ENCODE results near the gene CCND1.

The CCND1 gene

GRCh38 chr11:69630017-69630416 is 10.9 kb upstream of the CCND1 start:
- no peaks in the 10 kb centered on the region for H3K79me2 ChIP-seq (ENCODE audit: control insufficient read depth, low read length)
- no peaks in the 10 kb centered on the region for H3F3A ChIP-seq (ENCODE audit: control insufficient read depth, insufficient read depth)
- no peak overlapping the region for H3K27ac ChIP-seq (ENCODE audit: low read depth, low read length)
- no peak overlapping the region for H3K4me2 ChIP-seq (ENCODE audit: low read length)
- peaks cover 3% of the 10 kb centered on the region; the same call in 1 of the 2 replicates for H3K9me3 ChIP-seq (ENCODE audit: control insufficient read depth, insufficient read depth, low read length)
- TF ChIP-seq CTCF (IDR thresholded peaks at IDR 0.05; ENCODE audit: low read depth, low read length, poor library complexity, severe bottlenecking) (no peak), EZH2phosphoT487 (IDR thresholded peaks at IDR 0.05; ENCODE audit: borderline replicate concordance, low read length) (no peak)
- no peaks in the 10 kb centered on the region for H3K36me3 ChIP-seq (ENCODE audit: control insufficient read depth, low read length)
- no peaks in the 10 kb centered on the region for H3K4me1 ChIP-seq (ENCODE audit: control insufficient read depth, low read length)
- no peaks in the 10 kb centered on the region for H3K27me3 ChIP-seq (ENCODE audit: control insufficient read depth, low read length)
- H3K9me2 ChIP-seq (replicated peaks; ENCODE audit: control insufficient read depth, low read length) = no peaks in the 10 kb centered on the region
- H4K20me1 ChIP-seq (ENCODE audit: control insufficient read depth, insufficient read depth, low read depth, low read length) = no peaks in the 10 kb centered on the region
- no peak overlapping the region for H3K4me3 ChIP-seq (ENCODE audit: low read length)

GRCh38 chr11:69630424-69630823 is 10.5 kb upstream of the CCND1 start:
- no peaks in the 10 kb centered on the region for H3K36me3 ChIP-seq (ENCODE audit: control insufficient read depth, low read length)
- no peaks in the 10 kb centered on the region for H3K27me3 ChIP-seq (ENCODE audit: control insufficient read depth, low read length)
- no peaks in the 10 kb centered on the region for H3K9me2 ChIP-seq (replicated peaks; ENCODE audit: control insufficient read depth, low read length)
- no peak overlapping the region for H3K4me3 ChIP-seq (ENCODE audit: low read length)
- H3K79me2 ChIP-seq (ENCODE audit: control insufficient read depth, low read length) = no peaks in the 10 kb centered on the region
- peaks cover 3% of the 10 kb centered on the region; the same call in 1 of the 2 replicates for H3K9me3 ChIP-seq (ENCODE audit: control insufficient read depth, insufficient read depth, low read length)
- H4K20me1 ChIP-seq (ENCODE audit: control insufficient read depth, insufficient read depth, low read depth, low read length) = no peaks in the 10 kb centered on the region
- H3K4me2 ChIP-seq (ENCODE audit: low read length) = no peak overlapping the region
- H3K4me1 ChIP-seq (ENCODE audit: control insufficient read depth, low read length) = no peaks in the 10 kb centered on the region
- TF ChIP-seq EZH2phosphoT487 (IDR thresholded peaks at IDR 0.05; ENCODE audit: borderline replicate concordance, low read length) (no peak), CTCF (IDR thresholded peaks at IDR 0.05; ENCODE audit: low read depth, low read length, poor library complexity, severe bottlenecking) (no peak)
- no peak overlapping the region for H3K27ac ChIP-seq (ENCODE audit: low read depth, low read length)
- H3F3A ChIP-seq (ENCODE audit: control insufficient read depth, insufficient read depth) = no peaks in the 10 kb centered on the region

GRCh38 chr11:69632900-69633299 is 8.1 kb upstream of the CCND1 start:
- no peaks in the 10 kb centered on the region for H3K9me2 ChIP-seq (replicated peaks; ENCODE audit: control insufficient read depth, low read length)
- TF ChIP-seq CTCF (IDR thresholded peaks at IDR 0.05; ENCODE audit: low read depth, low read length, poor library complexity, severe bottlenecking) (no peak), EZH2phosphoT487 (IDR thresholded peaks at IDR 0.05; ENCODE audit: borderline replicate concordance, low read length) (no peak)
- H3K4me1 ChIP-seq (ENCODE audit: control insufficient read depth, low read length) = no peaks in the 10 kb centered on the region

More at GRCh38 chr11:69632900-69633299, 8.1 kb upstream of the CCND1 start:
- H3K79me2 ChIP-seq (ENCODE audit: control insufficient read depth, low read length) = no peaks in the 10 kb centered on the region
- no peaks in the 10 kb centered on the region for H4K20me1 ChIP-seq (ENCODE audit: control insufficient read depth, insufficient read depth, low read depth, low read length)
- no peaks in the 10 kb centered on the region for H3K36me3 ChIP-seq (ENCODE audit: control insufficient read depth, low read length)
- no peak overlapping the region for H3K4me2 ChIP-seq (ENCODE audit: low read length)
- H3K27ac ChIP-seq (ENCODE audit: low read depth, low read length) = no peak overlapping the region
- H3K9me3 ChIP-seq (ENCODE audit: control insufficient read depth, insufficient read depth, low read length) = peaks cover 3% of the 10 kb centered on the region; the same call in 1 of the 2 replicates
- no peaks in the 10 kb centered on the region for H3K27me3 ChIP-seq (ENCODE audit: control insufficient read depth, low read length)
- H3F3A ChIP-seq (ENCODE audit: control insufficient read depth, insufficient read depth) = no peaks in the 10 kb centered on the region
- no peak overlapping the region for H3K4me3 ChIP-seq (ENCODE audit: low read length)

Data from DOHH2 (cell line).